HG02623 (cell line): Measurements from ENCODE around the gene PTPRR.

Source experiments
- ATAC-seq: cut with Tn5 transposase; IDR thresholded peaks from one replicate; pipeline ENCODE4 v1.9.1; 2021; ENCODE audit warnings: moderate library complexity; ENCODE audit not compliant: unreplicated experiment

The PTPRR gene, protein sequence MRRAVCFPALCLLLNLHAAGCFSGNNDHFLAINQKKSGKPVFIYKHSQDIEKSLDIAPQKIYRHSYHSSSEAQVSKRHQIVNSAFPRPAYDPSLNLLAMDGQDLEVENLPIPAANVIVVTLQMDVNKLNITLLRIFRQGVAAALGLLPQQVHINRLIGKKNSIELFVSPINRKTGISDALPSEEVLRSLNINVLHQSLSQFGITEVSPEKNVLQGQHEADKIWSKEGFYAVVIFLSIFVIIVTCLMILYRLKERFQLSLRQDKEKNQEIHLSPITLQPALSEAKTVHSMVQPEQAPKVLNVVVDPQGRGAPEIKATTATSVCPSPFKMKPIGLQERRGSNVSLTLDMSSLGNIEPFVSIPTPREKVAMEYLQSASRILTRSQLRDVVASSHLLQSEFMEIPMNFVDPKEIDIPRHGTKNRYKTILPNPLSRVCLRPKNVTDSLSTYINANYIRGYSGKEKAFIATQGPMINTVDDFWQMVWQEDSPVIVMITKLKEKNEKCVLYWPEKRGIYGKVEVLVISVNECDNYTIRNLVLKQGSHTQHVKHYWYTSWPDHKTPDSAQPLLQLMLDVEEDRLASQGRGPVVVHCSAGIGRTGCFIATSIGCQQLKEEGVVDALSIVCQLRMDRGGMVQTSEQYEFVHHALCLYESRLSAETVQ

DNA sequence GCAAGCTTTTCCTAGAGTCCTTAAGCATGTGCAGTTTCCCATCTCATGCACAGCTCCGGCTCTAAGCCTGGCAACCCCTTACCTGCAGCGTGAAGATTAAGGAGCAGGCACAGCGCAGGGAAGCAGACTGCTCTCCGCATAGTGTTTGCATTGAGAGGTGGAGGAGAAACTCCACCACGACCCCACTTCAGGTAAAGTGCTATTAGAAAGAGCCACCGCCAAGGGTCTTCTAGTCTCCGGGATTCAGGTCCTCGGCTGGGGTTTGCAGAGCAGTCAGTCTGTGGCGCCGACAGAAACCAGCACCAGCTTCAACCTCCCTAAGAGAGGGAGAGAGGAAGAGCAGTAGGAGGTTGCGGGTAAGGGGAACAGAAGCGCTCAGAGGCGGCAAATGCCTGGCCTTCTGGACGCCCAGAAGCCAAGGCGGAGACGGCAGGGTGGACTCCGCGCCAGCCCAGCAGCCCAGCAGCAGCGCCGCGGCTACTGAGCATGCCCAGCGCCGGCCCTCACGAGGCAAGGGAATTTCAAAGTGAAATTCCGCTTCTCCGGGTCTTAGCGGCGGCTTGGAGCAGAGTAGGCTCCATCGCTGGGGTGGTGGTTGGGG, at the start of gene PTPRR:
PTPRR (minus strand) TSS at position 488 of the 601 bp plus-strand sequence; CDS start at position 140, 348 bp downstream.
- ATAC-seq = no peak

DNA sequence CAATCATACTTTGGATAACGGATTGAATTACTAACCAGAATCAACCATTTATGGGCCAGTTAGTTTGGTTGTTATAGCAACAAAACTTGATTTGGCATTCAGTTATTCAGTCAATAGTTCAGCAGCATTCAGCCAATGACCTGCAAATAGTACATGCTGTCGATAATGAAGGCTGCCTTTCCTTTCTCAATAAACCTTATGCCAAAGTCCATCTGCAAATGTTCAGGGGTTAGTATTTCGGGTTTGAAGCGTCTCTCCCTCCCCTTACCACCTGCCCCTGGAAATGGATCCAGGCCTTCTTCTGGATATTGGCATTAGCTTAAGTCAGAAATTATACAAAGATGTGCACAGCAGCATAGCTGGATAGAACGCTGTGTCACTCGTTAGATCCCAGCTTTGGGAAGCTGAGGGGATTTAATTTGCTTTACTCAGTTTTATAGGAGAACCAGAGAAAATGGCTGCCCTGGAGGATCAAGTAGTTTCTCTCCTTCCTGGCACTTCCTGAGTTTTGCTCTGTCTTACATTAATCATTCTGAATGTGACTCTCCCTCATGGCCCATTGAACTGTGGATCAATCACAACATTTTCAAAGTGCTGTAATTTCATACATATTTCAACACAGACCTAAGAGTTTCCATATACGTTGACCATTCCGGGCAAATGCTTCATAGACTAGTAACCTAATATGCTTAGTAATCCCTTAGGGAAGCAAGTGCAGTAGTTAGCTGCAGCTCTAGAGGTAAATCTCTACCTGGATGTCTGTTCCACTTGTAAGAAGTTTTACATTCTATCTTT, 46.7 kb upstream of the PTPRR start:
- ATAC-seq = no peak

DNA sequence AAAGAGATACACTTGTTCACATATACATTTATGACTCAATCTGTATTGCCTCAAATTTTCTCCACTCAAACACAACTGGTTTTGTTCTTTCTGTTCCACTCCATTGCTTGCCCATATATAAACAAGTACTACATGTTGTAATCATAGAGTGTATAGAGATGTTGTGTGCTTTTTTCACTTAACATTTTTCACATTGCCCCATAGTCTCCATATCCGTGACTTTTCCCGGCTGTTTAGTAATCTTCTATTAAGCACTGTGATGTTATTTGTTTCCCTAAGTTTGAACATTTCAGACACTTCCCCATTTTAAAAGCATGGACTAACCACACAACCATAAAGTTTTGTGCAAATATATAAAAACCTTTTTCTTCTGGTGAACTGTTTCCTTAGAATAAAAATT, 45.5 kb upstream of the PTPRR start:
- ATAC-seq = no peak

DNA sequence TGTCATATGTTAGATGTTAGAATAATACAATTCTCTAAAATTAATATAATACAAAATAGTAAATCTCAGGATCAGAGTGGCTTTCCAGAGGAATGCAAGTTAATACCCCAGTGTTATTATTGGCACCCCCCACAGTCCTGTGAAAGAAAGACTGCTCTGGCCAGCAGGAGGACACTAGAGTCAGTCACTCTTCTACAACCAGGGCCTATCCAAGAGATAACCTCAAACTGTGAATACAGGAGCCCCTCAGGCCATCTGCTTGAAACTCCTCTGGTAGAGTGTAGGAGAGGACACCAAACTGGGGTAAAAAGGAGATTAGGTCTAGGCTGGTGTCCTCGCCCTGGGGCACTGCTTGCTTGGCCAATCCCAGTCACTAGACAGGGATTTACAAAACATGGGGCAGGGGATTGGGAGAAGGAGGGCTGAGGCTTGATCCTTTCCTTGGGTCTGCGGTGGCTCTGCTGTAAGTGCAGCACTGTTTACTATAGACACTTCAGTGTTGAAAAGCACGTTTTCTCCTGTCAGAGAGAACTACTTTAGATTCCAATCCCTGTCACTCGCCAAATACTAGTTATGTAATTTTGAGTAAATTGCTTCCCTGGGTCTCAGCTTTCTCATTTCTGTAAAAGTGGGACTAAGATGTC, 44.5 kb upstream of the PTPRR start:
- no peak for ATAC-seq

DNA sequence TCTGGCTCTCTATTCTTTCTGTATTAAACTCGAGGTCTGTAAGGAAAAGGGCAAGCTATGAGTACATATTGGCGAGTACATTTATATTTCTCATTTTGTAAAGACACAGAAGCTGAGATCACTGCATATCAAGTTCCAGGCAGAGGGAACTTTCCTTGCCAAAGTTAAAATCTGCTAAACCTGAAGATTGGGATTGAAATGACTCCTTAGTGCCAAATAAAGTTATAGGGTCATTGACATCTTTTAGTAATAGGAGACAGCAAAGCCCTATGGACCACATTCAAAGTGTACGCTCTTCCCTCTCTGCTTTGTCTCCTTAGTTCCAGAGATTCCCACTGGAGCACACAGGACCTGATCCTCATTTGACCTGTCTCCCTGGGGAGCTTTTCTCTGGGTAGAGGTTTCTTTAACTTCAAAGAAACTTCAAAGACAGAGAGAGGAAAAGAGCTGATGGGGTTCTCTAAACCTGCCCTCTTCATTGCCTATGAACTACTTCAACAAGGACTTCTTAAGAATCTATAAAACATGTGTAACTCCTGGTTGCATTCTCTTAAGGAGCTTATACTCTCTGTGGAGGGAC, 42.6 kb upstream of the PTPRR start:
- ATAC-seq = no peak

DNA sequence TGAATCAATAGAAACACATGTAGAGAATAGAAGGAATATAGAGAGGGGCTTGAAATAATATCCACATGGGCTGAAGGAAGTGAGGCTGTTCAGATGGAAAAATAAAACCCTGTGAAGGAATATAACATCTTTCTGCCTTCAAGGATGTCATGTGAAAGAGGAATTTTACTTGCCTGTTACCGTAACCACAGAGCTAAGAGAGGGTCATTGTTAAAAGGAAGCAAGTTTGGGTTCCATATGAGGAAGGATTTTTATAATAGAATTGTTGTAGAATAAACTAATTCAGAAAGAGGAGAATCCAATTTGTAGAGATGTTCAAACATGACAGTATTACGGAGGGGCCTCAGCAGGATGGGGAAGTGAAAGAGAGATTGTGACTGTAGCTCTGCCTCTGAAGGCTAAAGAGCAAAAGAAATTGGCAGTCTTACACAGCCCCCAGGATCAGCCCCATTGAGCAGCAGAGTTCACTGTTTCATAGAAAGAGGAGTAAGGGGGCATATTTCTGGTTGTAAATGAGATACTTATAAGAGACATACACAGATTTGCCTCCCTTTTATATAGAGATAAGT, 41.8 kb upstream of the PTPRR start:
- no peak for ATAC-seq

DNA sequence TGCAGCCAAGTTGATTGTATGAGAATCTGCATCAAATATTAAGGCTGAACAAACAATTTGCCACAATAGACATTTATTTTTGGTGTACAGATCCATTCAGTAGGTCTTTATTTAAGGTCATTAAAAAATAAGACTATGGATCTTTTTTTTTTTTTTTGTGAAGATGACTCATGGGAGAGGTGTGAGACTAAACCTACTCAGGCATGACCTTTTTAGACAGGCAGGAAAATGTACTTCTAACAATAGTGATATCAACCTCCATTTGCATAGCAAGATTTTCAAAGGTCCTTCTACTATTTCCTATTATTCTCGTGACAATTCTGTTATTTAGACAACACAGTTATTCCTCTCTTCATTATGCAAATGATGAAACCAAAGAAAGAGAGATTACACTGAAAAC, 39.9 kb upstream of the PTPRR start:
- ATAC-seq = no peak

DNA sequence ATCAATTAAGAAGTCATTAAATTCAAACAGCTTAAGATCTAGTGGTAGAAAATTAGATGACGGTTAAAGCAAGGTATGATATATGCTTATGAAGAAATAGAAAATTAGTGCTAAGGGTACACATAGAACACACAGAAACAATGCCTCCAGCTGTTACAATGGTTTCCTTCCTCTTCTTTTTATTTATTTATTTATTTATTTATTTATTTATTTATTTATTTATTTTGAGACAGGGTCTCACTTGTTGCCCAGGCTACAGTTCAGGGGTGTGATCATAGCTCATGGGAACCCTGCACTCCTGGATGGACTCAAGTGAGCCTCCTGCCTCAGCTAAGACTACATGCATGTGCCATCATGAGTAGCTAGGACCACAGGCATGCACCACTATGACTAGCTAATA, 34.9 kb upstream of the PTPRR start:
- no peak for ATAC-seq

DNA sequence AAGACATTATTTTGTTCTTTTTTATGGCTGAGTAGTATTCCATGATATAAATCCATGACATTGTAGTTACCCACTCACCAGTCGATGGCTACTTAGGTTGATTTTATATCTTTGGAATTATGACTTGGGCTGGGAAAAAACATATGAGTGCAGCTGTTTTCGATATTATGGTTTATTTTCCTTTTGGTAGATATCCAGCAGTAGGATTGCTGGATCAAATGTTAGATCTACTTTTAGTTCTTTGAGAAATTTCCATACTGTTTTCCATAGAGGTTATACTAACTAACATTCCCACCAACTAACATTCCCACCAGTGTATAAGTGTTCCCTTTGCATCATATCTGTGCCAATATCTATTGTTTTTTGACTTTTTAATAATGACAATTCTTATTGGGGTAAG, 29.9 kb upstream of the PTPRR start:
- ATAC-seq = no peak

DNA sequence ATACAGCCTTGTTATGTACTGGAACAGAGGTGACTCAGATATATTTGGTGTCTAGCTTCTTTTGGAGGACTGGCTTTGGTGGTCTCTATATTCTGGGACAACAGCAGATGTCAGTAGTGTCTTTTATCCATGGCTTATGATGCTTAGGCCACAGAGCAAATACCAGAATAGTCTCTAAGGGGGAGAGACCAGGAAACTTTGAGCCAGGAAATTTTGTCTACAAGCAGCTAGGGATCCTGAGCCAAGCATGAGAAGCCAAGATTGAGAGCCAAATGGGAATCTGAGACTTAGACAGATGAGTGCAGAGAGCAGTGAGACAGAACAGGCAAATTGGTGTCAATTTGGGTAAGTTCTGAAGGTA, 28.4 kb upstream of the PTPRR start:
- no peak for ATAC-seq

DNA sequence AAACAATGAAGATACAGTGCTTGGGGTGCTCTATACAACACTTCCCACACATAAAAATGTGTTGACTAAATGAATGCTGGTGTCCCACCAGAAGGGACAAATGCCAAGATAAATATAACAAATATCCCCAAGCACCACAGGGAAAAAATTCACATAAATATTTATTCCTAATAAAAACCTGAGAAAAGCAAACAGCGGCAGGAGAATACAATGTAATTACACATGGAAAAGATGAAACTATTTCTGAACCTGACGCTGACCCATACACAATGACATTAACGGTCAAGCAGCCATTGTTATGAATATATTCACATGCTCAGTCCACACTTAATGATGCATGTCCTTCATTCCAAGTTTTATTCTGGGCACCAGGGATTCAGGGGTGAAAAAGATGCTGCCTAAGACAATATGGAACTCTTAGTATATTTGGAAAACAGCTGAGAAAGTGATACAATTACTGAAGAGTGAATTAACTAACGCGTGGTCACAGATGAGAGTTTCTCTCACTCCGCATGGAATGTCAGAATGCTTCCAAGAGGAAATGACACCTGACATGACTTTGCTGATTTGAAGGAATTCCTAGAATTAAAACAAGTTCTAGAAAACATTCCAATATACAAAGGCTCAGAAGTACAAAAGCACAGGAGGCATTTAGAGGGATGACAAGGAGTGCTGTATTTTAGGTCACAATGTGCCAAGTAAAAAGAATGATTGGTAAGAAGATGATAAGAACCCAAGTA, 27.9 kb upstream of the PTPRR start:
- ATAC-seq = no peak

DNA sequence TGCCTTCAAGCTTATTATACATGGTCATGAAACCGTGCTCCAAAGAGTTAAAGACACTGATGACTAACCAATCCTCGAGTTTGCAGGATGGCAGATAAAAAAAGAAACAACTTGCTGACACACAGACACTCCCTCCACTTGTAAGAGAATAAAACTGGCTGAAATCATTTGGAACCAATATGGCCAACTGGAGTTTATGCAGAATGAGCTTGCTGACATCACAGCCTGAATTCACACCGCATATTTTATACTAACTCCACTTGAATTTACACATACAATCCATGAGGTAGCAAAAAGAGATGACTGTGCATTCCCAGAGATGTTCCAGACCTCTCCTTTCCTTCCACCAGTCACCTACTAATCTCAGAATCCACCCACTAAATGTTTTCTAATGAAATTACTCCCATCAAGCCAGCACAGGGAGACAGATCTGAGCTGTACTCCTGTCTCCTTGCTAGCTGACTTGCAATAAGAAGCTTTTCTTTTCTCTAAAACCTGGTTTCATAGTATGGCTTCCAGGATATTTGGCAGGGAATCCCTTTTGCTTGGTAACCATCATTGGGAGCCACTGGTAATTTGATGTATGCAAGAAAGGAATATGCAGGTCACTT, 15.8 kb upstream of the PTPRR start:
- no peak for ATAC-seq

DNA sequence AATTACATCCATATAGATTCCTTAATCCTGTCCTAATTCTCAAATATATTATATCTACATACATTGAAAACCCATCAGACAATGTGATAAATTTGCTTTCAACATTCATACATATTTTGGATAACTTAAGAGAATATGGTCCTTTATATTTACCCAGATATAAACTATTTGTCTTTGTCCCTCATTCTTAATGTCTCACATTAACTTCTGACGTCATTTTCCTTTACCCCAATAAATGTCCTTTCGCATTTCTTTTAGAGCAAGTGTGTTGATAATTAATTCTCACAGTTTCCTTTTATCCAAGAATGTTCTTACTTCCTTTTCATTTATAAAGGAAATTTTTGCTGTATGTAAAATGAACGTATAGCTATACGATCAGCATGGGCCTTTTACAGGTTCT, 12.6 kb upstream of the PTPRR start:
- no peak for ATAC-seq

DNA sequence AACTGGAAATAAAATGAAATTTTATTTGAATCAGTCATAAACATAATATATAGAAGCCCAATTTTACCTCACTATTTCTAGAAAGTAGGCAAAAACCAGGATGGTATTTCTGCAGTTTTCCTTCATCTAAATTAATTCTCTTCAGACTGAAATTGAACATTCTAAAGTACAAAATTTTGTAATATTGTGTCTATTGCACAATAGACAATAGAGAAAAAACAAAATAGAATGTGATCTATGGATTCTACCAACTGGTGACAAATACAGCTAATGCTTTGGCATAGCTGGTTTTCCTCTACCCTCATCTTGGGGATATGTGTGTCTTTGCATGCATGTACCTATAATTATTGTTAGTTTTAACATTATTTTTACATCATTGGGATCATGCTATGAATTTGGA, 8.5 kb upstream of the PTPRR start:
- ATAC-seq = no peak

DNA sequence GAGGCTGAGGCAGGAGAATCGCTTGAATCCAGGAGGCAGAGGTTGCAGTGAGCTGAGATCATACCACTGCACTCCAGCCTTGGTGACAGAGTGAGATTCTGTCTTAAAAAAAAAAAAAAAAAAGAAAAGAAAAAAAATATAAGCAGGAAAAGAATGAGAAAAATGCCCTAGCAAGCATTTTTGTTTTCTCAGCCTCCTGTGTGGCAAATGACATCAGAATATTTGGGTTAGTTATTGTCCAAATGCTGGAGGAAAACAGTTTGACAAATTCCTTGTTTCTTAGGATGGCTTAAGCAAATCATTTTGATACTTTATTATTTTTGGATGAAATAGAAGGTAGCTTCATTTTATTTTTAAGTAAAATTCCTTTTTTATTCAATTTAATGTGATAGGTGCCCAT, 7.5 kb upstream of the PTPRR start:
- ATAC-seq = no peak

DNA sequence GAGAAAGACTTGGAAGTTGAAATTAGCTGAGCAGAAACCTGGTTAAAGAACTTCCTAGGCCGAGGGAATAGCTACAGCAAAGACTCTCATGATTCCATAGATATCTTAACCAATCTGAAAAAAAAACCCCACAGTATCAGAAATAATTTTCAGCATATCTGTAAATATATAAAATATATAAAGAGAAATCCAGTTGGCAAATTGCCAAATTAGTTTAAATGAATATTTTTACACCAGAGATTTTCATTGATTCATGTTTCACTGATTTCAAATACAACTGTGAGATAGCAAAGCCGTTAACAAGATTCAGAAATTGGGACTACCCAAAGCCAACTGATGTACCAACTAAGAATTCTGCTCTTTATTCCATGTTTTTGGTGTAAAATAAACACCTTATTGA, 6.8 kb upstream of the PTPRR start:
- no peak for ATAC-seq

DNA sequence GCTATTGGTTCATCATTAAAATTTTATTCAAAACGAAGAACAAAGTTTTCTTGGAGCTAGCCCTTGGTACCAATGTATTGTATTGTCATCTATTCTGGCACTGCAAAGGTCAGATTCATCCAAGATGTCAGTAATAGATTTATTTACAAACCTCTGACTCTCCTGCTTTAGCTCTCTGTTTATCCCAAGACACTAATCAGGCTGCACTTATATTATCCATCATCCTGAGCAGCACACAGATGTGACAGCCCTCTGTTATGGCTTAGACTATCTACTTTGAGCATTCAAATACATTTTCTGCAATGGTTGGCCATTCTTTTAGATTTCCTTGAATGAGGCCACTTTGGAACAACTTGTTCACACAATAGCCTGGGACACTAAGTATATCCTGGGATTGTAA, 5.0 kb upstream of the PTPRR start:
- ATAC-seq = no peak

DNA sequence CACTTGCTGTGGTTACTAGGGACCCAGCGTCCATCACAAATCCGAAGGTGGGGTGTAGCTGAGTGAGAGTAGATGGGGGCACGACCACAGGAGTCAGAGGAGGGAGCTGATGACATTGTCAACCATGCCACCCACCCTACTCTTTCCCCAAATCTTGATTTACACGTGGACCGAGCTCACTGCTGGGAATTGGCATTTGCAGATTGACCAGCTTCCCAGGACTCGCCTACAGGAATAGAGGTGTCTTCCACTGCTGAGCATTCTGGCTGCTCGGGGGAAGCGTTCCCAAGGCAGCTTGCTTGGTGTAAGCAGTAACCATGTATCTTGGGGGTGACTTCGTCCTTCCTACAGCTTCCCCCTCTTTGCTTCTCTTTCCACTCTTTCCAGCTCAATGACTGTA, 353 bp upstream of the PTPRR start:
- ATAC-seq = no peak

DNA sequence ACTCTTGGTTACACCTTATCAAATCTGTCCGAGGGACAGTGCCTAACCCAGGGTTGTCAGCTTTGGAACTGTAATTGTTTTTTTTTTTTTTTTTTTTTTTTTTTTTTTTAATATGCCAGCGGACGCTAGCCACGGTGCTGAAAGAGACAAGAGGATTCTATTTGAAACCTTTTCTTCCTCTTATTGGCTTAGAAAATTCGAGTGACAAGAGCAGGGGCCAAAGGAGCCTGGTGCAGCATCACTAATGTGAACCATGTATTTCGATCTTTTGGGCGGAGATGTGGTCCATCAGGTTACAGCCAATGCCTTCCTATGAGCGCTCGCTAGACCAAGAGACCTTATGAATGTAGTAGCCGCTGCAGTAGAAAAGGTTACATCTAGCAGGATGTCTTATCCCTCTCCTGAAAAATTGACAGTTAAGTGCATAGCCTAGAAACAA, 922 bp downstream of the PTPRR start:
- no peak for ATAC-seq
